ENCODE results near the gene FCHSD2. TPM values are rescaled to one million over a fixed set of nuclear protein-coding genes. Genes with fewer than 3 reads are reported as not detected.

FCHSD2 gene
- total and polyA plus RNA-seq, 2 of the 13 experiments (the other 11 are each of a cell fraction or from before 2014, with no cell fraction given): 20.5 to 24.8 TPM

DNA sequence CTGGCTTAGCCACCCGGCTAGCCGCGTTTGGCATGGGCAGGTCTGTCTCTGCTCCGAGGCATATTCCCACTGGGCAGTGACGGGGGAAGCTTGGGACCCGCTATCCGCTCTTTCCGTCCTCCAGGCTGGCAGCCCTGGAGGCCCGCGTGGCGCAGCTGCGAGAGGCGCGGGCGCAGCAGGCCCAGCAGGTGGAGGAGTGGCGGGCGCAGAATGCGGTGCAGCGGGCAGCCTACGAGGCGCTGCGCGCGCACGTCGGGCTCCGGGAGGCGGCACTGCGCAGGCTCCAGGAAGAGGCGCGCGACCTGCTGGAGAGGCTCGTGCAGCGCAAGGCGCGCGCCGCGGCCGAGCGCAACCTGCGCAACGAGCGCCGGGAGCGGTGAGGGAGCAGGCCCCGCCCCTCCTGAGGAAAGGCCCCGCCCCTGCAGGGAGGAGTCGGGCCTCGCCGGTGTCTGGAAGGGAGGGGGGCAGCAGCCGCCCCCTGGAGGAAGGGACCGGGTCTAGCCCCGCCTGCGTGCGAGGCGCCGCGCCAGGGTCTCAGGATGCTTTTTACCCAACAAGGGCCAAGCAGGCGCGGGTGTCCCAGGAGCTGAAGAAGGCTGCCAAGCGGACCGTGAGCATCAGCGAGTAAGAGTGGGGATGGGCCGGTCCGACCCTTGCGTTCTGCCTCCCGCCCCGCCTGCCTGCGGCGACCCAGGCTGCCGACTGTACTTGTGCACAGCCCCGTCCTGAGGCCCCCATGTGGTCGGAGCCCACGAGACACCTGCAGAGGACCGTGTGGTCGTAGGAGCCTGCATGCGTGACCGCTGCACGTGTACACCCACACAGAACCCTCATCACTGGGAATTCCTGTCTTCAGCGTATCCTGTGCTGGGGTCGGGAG, 320.0 kb downstream of the FCHSD2 start (continued):
- TF ChIP-seq, protein P1, sequence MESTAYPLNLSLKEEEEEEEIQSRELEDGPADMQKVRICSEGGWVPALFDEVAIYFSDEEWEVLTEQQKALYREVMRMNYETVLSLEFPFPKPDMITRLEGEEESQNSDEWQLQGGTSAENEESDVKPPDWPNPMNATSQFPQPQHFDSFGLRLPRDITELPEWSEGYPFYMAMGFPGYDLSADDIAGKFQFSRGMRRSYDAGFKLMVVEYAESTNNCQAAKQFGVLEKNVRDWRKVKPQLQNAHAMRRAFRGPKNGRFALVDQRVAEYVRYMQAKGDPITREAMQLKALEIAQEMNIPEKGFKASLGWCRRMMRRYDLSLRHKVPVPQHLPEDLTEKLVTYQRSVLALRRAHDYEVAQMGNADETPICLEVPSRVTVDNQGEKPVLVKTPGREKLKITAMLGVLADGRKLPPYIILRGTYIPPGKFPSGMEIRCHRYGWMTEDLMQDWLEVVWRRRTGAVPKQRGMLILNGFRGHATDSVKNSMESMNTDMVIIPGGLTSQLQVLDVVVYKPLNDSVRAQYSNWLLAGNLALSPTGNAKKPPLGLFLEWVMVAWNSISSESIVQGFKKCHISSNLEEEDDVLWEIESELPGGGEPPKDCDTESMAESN (CRISPR knock-in tag; conservative IDR thresholded peaks at IDR 0.05): no peak
- TF ChIP-seq SRY (CRISPR knock-in tag; IDR thresholded peaks at IDR 0.05): no peak
- no peak for TF ChIP-seq EZH2 (conservative IDR thresholded peaks at IDR 0.05; ENCODE audit: low read depth, low read length)
- TF ChIP-seq, protein P2, sequence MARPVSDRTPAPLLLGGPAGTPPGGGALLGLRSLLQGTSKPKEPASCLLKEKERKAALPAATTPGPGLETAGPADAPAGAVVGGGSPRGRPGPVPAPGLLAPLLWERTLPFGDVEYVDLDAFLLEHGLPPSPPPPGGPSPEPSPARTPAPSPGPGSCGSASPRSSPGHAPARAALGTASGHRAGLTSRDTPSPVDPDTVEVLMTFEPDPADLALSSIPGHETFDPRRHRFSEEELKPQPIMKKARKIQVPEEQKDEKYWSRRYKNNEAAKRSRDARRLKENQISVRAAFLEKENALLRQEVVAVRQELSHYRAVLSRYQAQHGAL (CRISPR knock-in tag; IDR thresholded peaks at IDR 0.05; ENCODE audit: not compliant biosample characterization): no peak
- no peak for TF ChIP-seq HOXD1 (CRISPR knock-in tag; IDR thresholded peaks at IDR 0.05)
- TF ChIP-seq CBX2 (IDR thresholded peaks at IDR 0.05; ENCODE audit: low read depth, low read length): no peak
- no peak for TF ChIP-seq CBX2 (CRISPR knock-in tag; IDR thresholded peaks at IDR 0.05; ENCODE audit: low read depth)
- TF ChIP-seq ZNF225 (CRISPR knock-in tag; IDR thresholded peaks at IDR 0.05): peak; percentile 61; the same call in 1 of the 2 replicates
- TF ChIP-seq FOXO1 (CRISPR knock-in tag; IDR thresholded peaks at IDR 0.05): no peak
- TF ChIP-seq, protein P3, sequence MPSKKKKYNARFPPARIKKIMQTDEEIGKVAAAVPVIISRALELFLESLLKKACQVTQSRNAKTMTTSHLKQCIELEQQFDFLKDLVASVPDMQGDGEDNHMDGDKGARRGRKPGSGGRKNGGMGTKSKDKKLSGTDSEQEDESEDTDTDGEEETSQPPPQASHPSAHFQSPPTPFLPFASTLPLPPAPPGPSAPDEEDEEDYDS (CRISPR knock-in tag; IDR thresholded peaks at IDR 0.05): no peak
- TF ChIP-seq REL (CRISPR knock-in tag; conservative IDR thresholded peaks at IDR 0.05): no peak
- no peak for TF ChIP-seq ESRRA (CRISPR knock-in tag; IDR thresholded peaks at IDR 0.05; ENCODE audit: low read depth)
- TF ChIP-seq, protein P4, sequence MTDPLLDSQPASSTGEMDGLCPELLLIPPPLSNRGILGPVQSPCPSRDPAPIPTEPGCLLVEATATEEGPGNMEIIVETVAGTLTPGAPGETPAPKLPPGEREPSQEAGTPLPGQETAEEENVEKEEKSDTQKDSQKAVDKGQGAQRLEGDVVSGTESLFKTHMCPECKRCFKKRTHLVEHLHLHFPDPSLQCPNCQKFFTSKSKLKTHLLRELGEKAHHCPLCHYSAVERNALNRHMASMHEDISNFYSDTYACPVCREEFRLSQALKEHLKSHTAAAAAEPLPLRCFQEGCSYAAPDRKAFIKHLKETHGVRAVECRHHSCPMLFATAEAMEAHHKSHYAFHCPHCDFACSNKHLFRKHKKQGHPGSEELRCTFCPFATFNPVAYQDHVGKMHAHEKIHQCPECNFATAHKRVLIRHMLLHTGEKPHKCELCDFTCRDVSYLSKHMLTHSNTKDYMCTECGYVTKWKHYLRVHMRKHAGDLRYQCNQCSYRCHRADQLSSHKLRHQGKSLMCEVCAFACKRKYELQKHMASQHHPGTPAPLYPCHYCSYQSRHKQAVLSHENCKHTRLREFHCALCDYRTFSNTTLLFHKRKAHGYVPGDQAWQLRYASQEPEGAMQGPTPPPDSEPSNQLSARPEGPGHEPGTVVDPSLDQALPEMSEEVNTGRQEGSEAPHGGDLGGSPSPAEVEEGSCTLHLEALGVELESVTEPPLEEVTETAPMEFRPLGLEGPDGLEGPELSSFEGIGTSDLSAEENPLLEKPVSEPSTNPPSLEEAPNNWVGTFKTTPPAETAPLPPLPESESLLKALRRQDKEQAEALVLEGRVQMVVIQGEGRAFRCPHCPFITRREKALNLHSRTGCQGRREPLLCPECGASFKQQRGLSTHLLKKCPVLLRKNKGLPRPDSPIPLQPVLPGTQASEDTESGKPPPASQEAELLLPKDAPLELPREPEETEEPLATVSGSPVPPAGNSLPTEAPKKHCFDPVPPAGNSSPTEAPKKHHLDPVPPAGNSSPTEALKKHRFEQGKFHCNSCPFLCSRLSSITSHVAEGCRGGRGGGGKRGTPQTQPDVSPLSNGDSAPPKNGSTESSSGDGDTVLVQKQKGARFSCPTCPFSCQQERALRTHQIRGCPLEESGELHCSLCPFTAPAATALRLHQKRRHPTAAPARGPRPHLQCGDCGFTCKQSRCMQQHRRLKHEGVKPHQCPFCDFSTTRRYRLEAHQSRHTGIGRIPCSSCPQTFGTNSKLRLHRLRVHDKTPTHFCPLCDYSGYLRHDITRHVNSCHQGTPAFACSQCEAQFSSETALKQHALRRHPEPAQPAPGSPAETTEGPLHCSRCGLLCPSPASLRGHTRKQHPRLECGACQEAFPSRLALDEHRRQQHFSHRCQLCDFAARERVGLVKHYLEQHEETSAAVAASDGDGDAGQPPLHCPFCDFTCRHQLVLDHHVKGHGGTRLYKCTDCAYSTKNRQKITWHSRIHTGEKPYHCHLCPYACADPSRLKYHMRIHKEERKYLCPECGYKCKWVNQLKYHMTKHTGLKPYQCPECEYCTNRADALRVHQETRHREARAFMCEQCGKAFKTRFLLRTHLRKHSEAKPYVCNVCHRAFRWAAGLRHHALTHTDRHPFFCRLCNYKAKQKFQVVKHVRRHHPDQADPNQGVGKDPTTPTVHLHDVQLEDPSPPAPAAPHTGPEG (CRISPR knock-in tag; IDR thresholded peaks at IDR 0.05): no peak
- TF ChIP-seq, protein P5, sequence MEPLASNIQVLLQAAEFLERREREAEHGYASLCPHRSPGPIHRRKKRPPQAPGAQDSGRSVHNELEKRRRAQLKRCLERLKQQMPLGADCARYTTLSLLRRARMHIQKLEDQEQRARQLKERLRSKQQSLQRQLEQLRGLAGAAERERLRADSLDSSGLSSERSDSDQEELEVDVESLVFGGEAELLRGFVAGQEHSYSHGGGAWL (CRISPR knock-in tag; IDR thresholded peaks at IDR 0.05): no peak
- TF ChIP-seq, protein P6, sequence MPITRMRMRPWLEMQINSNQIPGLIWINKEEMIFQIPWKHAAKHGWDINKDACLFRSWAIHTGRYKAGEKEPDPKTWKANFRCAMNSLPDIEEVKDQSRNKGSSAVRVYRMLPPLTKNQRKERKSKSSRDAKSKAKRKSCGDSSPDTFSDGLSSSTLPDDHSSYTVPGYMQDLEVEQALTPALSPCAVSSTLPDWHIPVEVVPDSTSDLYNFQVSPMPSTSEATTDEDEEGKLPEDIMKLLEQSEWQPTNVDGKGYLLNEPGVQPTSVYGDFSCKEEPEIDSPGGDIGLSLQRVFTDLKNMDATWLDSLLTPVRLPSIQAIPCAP (CRISPR knock-in tag; IDR thresholded peaks at IDR 0.05; ENCODE audit: low read depth): no peak
- TF ChIP-seq KAT7 (CRISPR knock-in tag; IDR thresholded peaks at IDR 0.05; ENCODE audit: borderline replicate concordance): no peak
- no peak for TF ChIP-seq NCOR1 (IDR thresholded peaks at IDR 0.05; ENCODE audit: borderline replicate concordance, low read length)
- no peak for TF ChIP-seq GATAD2A (CRISPR knock-in tag; IDR thresholded peaks at IDR 0.05)
- TF ChIP-seq ZNF660 (CRISPR knock-in tag; IDR thresholded peaks at IDR 0.05; ENCODE audit: borderline replicate concordance, low read depth): no peak
